ENCODE data around the gene CEP152.

The CEP152 gene

DNA sequence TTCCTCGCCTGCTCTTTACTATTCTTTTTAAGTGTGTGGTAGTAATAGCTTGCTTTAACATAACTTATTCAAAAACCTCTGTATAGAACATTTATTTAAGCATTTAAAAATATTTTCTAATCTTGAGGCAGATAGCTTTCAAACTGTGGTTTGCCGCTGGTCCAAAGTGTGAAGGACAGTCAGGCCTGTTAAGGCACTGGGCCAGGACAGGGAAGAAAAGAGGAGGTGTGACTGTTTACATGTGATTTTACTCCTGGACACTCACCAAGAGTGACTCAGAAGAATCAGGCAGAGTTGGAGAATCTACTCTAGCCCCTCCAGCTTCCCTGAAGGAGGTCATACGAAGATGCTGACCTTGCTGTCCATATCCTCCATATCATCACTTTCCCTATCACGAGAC is 44.7 kb downstream of the CEP152 start:
- DNase-seq (ENCODE audit: low read depth, low spot score) = no peak

DNA sequence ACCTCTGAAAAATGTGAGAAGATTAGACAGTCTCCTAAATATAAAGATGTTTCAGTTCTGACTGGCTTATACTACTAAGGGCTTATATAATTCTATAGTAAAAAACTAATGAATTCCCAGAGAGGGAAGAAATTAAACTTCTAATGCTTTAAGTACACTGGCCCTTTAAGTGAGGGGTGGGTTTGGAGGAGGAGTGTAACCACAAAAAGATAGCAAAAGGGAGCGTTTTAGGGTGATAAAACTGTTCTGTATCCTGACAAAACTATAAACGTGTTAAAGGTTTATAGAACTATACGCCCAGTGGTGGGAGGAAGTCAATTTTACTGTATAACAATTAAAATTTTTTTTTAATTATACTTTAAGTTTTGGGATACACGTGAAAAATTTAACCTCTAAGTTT is 45.8 kb downstream of the CEP152 start:
- DNase-seq (ENCODE audit: low read depth, low spot score) = no peak

DNA sequence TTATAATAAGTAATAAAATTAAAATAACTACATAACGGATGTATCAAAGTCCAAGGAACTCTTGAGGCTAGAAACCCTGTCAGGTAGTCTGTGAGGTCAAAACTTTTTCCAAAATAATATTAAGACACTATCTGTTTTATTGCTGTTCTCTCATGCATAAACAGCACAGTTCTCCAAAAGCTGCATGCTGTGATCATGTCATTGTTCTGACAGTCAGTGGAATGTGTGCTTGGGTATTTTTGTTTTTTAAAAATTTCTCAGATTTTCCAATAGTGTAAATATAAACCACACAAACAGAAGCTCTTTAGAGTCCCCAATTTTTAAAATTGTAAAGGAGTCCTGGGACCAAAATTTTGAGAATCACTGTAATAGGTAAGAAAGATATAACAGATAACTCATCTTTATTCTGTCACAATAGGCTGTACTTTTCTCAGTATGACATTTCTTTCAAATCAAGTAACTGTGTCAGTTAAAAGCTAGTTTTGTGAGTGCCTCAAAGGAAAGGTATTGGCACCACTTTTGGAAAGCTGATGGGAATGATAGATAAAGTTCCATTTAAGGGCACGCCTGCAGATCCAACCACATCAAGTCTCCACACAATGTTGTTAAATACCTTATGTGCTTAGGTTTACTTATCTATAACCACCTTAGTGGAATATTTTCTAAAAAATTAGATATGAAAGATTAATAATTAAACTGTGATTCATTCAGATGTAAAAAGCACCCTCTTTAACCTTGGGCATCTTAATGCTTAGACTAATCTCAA is 49.3 kb downstream of the CEP152 start:
- DNase-seq (ENCODE audit: low read depth, low spot score) = no peak

DNA sequence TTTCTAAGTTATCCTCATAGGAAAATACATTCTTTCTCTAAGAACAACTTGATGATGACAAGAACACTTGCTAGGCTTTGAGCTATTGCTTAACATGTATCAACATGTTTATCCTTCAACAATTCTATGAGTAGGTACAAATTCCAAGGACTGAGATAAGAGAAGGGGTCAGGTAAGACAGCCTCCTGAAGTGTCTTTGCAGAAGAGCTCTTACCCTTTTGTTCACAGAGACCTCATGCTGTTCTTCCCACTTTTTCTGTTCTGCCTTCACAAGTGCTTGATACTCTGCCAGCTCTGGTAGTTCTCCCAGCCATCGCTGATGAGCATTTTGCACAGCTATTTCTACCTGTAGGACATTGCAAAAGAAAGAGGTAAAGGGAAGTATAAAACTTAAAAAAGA is 50.9 kb downstream of the CEP152 start:
- peak; percentile 20 for DNase-seq (ENCODE audit: low read depth, low spot score)

DNA sequence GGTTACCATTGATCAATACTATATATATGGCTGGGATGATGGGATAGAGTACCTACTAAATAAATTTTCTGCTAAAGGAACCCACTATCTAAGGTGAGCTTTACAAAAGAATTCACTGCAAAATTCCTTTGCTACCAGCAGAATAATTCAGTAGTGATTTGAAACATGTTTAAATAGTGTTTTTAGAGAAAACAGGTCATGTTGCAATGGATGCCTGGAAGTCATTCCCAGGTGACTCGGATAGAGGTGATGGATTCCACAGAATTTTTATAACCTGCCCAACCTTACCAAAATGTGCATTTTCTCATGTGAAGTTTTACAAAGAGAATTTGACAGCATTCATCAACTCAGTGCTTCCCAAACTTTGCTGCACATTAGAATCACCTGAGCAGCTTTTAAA is 53.2 kb downstream of the CEP152 start:
- DNase-seq (ENCODE audit: low read depth, low spot score) = no peak

DNA sequence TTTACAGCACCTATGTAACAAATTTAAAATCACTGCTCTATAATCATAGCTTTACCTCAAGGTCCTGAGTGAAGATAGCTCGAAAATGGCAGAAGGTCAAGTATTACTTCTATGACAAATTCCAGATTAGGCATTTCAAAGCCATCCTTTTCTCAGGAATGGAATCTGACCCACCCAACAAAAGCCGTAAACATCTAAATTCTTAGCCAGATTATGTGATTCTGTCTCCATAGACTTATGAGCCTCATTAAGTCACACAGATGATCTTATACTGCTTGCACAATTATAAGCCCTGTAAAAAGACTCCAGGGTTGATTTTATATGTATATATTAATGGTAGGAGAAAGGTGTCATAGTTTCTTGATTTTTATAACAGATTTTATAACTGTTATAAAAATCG is 56.9 kb downstream of the CEP152 start:
- no peak for DNase-seq (ENCODE audit: low read depth, low spot score)

DNA sequence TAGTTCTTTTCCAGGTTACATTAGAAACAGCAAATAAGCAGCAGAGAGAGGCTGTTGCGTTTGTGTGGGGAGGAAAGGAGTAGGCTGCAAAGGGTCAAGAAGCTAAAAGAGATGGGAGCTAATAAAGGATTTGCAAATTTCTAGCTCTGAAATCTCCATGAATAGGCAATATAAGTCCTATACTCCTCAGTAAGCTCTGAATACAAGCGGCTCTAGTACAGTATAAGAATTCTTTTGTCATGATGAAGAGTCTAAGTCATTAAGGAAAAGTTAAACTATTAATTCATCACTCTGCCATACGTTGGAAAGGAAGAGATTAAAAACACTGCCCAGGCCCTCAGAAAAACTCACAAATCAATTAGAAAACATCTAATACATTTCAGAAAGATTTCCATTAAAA is 59.3 kb downstream of the CEP152 start:
- DNase-seq (ENCODE audit: low read depth, low spot score) = no peak

DNA sequence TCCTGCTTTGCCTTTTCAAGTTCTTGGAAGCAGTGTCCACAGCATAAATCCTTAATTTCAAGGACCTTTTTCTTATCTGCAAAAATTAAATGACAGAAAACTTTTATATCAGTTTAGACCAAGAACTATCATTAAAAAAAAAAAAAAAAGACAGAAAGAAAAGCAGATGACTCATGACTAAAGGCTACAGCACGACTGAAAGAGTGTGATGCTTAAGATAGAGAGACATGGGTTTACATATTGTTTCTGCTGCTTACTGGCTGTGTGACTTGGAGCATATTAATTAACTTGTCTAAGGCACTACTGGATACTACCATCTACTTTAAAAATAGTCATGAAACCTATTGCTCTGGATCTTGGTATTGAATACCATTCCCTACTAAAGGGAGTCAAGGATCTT is 62.3 kb downstream of the CEP152 start:
- no peak for DNase-seq (ENCODE audit: low read depth, low spot score)

DNA sequence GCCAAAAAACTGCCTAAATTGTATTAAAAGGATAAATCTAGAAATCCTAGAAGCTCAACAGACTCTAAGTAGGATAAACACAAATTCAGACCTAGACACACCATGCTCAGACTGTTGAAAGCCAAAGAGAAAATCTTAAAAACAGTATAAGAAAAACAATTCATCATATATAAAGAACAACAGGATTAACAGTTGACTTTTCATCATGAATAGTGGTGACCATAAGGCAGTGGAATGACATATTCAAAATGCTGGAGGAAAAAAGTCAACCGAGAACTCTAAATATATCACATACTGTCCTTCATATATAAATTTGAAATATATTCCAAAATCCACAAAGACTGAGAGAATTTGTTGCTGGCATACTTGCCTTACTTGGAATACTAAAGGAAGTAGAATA is 77.3 kb downstream of the CEP152 start:
- DNase-seq (ENCODE audit: low read depth, low spot score) = no peak

DNA sequence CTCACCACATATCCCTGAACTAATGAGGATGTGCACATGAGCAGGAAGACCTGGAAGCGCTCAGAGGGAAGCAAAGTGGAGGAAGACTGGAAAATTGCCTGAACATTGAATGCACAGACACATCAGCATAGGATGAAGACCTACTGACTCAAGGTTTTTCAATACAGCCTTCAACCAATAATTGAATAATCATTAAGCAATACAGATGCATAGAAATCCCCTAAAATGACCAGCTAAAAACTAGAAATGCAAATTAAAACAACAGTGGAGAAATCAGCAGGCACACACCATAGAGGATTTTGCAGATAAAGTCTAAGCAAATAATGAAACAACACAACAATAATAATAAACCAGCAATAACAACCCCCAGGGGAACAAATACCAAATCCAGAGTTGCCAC is 80.4 kb downstream of the CEP152 start:
- DNase-seq (ENCODE audit: low read depth, low spot score) = no peak

DNA sequence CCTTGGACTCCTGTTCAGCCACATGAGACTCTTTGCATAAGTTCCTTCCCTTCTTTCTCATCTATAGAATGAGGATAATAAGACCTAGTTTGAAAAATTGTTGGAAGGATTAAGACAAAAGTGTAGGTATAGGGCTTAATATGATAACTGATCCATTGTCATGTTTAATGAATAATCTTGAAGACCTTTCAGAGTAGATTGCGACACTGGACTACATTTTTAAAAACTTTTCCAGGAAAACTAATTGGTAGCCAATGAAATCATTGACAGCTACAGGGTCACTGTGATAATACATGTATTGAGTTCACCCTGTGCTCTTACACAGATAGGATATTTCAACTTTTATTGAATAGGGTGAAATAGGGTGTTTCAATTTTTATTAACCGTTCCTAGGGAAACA is 86.9 kb downstream of the CEP152 start:
- no peak for DNase-seq (ENCODE audit: low read depth, low spot score)

DNA sequence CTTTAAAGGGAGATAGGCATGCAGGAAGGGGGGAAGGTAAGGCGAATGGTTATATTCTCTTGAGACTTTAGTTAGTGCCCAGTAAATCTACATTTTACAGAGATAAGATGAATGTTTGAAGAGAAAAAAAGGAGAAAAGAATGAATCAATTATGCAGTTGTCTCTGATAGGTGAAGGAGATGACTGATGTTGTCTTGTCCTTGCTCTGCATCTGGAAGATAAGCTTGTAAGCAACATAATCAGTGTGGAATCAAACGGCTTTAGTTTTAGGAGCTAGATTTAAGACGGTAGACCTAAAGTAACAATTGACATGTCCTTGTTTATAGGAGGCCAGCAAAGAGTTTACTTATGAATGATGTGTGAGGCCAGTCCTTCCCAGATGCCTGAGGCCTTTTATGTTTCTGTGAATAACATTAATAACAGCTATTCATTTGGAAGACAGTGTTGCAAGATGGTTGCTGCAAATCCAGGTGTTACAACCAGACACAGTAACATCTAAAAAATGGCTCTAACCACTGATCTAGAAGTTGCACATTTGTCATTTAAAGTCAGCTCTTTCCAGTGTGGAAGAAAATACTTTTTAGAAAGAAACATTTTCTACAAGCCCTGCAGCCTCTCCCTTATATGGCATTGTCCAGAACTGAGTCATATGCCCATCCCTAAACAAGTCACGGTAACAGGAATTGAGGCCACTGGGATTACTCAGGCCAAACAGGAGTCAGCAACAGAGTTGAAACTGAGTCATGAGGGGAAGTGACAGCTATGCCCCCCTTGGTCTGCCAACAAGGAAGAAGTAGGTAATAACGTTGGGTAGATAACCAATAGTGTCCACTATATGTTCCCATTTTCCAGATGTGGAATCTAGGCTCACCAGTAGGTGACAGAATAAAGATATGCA is 87.9 kb downstream of the CEP152 start:
- DNase-seq (ENCODE audit: low read depth, low spot score) = no peak

DNA sequence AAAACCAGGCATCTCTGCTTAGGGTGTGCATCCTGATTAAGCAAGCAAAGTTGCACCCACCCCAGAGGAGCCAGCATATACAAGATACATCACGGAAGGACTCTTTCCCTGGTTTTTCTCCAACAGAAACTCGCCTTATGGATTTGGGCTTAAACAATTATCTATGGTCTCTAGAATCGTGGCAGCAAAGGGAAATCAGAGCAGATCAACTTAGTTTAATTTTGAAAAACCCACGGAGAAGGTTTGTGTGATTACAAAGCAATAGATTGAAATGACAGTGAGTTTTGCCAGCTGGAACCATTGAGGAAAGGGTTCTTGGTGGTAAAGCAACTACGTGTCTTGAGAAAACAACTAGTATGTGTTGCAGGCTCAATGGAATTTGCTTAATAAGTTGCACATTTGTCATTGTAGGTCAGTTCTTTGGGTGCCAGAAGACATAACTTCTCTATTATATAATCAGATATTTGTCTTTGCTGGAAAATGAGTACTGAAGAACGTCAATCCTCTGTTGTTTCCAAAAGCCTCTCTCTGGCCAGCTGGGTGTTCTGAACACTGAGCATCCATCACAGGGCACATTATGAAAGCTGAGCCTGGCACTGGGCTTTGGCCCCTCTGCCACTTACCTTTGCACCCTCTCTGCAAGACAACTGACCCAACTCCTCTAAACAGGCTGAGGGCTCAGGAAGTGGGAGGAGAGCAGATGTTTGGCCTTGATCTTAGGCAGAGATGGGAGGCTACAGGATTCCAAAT is 89.6 kb downstream of the CEP152 start:
- no peak for DNase-seq (ENCODE audit: low read depth, low spot score)

DNA sequence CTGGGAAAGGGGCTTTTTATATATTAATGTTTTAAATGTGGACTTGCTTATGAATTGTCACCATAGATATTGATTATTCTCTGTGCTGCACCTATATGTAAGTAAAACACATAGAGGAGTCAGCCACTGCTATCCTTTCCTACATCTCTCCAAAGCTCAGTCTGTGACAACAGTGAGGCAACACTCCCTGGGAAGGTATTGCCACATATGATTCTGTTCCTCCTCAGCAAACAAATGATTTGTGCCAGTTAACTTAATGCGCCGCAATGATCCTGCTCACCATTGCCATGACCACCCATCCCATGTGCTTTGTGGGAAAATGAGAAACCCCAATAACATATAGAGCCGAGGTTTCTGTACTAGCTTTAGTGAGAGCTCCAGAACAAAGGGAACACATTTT is 90.2 kb downstream of the CEP152 start:
- no peak for DNase-seq (ENCODE audit: low read depth, low spot score)

DNA sequence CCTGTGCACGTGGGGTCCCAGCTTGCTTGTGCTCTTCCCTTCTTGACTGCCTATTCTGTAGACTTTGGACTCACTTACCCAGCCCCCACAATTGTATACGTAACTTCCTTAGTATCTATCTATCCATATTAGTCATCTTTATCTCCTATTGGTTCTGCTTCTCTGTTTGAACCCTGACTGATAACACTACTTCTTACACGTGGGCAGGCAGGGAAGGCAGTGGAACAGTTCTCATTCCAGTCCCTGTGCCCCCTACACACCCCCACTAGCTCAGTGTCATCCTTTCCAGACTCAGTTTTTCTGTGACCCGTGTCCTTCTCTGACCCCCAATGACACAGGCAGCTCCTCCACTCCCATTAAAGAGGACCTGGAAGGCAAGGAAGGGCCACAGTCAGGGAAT is 91.2 kb downstream of the CEP152 start:
- DNase-seq (ENCODE audit: low read depth, low spot score) = no peak

DNA sequence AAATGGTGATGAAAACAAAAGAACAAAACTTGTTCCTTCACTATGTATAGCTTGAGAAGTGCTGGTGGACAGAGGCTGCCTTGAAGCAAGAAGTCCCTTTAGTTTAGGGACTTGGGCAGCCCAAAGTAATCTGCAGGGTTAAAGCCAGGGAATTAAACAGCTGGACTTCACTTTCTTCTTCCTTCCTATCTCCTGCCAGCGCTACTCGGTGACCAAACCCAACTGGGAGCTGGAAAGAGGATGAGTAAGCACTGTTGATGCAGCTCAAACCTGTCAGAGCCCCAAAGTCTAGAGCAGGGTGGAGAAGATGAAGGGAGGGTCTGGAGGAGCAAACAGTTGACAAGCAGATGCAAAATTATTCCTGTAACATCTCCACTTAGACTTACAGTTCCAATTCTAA is 92.2 kb downstream of the CEP152 start:
- no peak for DNase-seq (ENCODE audit: low read depth, low spot score)

DNA sequence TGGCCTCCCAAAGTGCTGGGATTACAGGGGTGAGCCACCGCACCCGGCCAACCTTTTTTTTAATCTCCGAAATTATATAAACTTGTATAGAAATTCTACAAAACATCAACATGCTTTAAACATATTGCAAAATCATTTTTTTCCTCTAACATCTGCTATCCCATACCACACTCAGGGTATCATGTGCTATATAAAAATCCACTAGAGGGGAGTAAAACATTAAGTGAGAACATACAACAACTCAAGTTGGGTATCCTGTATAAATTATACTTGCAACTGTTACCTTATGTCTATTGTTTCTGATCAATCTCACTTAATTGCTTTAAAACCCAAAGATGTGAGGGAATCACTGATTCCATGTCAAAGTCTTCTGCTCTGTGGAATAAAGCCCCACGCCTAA is 93.4 kb downstream of the CEP152 start:
- no peak for DNase-seq (ENCODE audit: low read depth, low spot score)

DNA sequence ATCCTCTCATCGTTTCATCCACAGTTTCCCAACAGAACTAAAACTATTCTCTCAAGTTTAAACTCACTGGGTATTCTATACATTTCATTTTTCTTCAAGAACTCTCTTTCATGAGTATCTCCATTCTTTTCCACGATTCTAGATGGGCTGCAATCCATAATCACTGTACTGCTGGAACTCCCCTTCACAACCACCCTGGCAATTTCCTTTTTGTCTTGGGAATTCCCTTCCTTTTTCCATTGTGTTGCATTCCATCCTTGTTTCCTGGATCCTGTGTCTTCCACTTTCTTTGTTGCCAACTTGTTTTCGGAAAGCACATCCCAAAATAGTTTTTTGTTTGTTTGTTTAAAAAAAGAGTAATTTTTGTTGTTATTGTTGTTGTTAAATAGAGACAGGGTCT is 98.3 kb downstream of the CEP152 start:
- DNase-seq (ENCODE audit: low read depth, low spot score) = no peak

DNA sequence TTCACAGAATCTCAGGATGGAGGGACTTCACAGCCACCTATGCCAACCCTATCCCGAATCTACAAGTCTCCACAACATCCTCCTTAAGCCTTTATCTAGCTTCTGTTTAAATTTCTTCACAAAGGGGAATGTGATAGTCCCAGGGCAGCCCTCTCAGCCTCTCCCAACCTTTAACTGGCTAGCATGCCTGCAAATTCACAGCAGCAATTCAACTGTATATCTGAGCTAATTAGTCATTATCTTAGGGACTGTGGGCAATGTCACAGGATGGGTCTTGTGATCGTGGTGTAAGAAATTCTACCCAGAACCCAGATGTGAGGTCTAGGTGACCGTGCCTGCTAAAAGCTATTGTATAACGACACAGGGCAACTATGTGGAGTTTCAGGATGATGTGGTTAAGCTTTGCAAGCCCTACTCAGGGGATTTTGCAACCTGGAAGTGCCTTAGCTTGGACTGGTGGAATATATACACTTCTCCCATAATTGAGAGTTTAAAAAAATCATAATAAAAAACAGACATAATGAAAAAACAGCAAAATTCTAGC is 99.8 kb downstream of the CEP152 start:
- no peak for DNase-seq (ENCODE audit: low read depth, low spot score)

DNA sequence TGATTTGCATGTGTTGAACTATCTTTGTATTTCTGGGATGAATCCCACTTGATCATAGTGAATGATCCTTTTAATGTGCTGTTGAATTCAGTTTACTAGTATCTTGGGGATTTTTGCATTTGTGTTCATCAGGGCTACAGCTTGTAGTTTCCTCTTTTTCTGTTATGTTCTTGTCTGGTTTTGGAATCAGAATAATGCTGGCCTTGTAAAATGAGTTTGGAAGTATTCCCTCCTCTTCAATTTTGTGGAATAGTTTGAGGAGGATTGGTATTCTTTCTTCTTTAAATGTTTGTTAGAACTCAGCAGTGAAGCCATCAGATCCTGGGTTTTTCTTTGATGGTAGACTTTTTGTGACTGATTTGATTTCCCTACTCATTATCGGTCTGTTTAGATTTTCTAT is 102.2 kb downstream of the CEP152 start:
- no peak for DNase-seq (ENCODE audit: low read depth, low spot score)

DNA sequence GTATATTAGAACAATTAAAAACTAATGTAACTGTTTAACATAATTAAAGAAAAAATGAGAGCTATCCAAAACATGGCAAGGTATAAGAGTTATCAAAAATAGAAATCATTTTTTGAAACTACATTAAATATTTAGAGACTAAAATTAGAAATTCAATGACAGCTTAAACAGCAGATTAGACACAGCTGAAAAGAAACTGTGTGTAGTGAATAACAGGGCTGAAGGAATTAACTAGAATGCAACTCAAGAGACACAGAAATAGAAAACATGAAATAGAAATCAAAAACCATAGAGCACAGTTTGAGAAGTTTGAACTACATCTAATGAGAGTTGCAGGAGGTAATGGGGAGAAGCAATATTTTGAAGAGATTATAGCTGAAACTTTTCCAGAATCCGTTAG is 105.5 kb downstream of the CEP152 start:
- no peak for DNase-seq (ENCODE audit: low read depth, low spot score)

DNA sequence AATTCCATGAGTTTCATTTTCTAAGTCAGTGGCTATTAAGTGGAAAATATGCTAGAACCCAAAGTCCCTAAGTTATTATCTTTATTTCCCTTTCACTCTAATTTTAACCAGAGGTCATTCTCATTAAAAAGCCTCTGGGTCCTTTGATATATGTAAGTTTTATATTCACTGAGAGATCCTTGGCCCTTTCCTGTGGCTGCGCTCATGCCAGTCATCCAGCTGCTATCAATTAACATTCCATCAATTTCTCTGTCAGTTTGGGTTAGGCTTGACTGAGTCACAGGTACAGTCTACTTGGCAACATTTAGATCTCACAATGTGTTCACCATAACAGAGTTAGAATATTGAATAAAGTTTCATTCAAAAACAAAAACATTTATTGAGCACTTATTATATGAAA is 107.3 kb downstream of the CEP152 start:
- DNase-seq (ENCODE audit: low read depth, low spot score) = no peak
